ELF-1 (cell line): Measurements from ENCODE around the gene CFAP97.
"Not testable (repeated sequence)": the region's sequence is repeated elsewhere in the genome, so short reads cannot be mapped to it uniquely, and the experiment has no call there.

Source experiments
- DNase-seq: peaks from one replicate; pipeline ENCODE4 v3.0.0-alpha.2; 2016; ENCODE audit warnings: low read depth, low spot score

Gene CFAP97

DNA sequence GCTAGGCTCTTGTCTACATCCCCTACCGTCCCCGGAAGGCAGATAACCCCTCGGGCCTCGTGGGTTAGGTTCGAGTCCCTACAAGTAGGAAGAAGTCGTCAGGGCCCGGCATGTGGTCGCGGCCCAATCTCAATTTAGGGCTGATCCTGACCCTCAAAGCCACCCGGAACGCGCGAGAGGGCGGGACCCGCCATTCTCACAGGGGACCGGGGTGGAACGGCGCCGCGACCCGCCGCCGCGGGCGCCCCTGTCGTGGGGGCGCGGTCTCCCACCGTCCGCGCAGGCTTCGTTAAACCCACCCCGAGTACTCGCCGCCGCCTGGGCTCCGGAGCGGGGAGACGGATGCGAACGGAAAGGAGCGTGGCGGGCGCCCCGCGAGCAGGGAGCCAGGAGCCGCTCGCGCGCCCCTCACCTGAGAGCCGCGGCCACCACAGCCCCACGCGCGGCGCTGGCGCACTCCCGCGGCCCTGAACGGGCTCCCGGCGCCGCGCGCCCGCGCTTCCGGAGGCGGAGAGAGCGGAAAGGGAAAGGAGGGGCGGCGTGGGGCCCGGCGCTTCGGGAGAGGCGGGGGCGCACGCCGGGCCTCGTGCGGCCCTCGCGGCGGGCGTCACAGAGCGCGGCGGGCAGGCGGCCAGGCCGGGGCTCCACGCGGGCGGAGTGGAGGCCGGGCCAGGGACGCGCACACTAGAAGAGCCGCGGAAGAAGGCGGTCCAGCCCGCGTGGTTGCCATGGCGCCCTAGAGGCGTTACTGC, at the start of gene CFAP97:
Gene CFAP97 (minus strand): TSS at position 515 of the 752 bp plus-strand sequence. CDS start 12,804 bp downstream, outside the sequence.
- peak; percentile 56 for DNase-seq

DNA sequence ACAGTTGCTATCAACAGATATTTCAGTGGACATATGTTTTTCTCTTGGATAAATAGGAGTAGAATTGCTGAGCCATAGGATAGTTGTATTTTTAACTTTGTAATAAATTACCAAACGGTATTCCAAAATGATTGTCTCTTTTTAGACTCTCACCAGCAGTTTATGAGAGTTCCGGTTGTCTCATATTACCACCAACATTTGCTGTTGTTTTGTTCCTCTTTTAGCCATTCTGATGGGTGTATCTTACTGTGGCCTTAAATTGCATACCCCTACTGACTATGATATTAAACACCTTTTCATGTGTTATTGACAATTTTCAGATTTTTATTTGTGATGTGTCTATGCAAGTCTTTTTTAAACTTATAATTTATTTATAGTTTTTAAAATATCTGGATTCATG, 45.3 kb upstream of the CFAP97 start:
- DNase-seq = no peak

DNA sequence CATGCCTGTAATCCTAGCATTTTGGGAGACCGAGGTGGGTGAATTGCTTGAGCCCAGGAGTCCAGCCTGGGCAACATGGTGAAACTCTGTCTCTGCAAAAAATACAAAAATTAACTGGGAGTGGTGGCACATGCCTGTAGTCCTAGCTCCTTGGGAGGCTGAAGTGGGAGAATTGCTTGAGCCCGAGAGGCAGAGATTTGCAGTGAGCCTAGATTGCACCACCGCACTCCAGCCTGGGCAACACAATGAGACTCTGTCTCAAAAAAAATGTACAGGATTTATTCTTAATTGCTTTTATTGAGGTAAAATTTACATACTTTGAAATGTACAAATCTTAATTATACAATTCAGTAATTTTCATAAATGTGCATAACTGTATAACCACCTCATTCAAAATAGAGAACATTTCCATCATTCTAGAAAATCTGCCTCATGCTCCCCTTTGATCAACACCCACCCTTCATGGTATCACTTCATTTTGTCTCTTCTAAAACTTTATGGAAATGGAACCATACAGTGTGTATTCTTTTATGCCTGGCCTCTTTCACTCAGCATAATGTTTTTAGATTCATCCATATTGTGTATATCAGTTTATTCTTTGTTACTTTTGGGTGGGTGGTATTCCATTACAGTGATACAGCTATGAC, 44.7 kb upstream of the CFAP97 start:
- DNase-seq = no peak

DNA sequence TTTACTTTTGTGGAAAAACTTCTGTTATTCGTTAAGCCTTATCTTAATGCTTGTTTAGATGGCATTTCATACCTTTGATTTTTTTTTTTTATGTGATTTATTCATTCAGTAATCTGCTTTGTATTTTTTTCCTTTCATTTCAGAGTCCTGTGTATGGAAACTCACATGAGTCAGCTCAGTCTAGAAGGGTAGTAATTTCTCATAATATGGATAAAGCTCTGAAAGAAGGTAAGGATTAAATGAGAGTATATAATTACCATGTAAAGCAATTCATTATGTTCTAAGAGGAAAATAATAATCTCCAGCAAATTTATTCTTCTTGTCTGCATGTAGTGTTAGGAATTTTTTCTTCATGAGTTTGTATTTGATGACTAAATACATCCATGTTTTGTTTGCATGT, 43.4 kb upstream of the CFAP97 start:
- DNase-seq = no peak

DNA sequence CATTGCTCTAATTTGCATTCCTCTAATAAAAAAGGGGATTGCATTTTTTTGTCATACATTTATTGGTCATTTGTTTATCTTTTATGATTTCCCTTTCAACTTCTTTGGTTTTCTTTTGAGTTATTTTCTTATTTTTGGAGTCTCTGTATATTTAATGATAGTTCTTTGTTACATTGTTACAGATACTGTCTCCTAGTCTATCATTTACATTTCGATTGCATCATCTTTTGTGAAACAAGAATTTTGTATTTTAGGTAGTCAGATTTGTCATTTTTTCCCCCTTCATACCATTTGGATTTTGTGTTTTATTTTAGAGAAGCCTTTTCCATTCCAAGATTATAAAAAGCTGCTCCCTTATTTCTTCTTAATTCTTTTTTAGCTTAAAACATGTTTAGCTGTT, 42.7 kb upstream of the CFAP97 start:
- DNase-seq = no peak

DNA sequence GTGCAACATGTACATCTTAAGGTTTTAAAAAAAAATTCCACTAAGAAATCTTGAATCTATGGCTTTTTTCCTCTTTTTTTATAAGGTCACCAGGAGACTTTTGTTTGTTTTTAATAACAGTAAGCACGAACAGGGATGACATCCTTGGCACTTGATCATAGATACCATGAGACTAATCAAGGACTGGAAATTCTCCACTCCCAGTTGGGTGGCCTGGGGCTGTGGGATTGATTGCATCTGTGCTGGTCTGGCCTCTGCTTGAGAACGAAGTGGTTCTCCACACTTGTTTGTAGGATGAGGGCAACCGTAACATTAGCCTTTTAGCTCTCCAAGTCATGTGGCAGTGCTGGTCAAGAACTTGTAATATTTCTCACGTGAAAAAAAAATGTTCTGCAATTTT, 41.0 kb upstream of the CFAP97 start:
- peak; percentile 54 for DNase-seq

DNA sequence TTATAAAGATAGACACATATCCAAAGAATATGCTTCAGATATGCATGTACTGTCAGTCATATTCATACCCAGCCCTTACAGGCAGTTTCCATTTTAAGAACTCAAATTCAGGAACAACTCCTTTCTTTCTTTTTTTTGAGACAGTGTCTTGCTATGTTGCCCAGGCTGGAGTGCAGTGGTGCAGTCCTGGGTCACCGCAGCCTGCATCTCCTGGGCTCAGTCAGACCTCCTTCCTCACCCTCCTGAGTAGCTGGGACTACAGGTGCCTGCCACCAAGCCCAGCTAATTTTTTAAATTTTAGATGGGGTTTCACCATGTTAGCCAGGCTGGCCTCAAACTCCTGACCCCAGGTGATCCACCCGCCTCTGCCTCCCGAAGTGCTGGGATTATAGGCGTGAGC, 40.1 kb upstream of the CFAP97 start:
- no peak for DNase-seq

DNA sequence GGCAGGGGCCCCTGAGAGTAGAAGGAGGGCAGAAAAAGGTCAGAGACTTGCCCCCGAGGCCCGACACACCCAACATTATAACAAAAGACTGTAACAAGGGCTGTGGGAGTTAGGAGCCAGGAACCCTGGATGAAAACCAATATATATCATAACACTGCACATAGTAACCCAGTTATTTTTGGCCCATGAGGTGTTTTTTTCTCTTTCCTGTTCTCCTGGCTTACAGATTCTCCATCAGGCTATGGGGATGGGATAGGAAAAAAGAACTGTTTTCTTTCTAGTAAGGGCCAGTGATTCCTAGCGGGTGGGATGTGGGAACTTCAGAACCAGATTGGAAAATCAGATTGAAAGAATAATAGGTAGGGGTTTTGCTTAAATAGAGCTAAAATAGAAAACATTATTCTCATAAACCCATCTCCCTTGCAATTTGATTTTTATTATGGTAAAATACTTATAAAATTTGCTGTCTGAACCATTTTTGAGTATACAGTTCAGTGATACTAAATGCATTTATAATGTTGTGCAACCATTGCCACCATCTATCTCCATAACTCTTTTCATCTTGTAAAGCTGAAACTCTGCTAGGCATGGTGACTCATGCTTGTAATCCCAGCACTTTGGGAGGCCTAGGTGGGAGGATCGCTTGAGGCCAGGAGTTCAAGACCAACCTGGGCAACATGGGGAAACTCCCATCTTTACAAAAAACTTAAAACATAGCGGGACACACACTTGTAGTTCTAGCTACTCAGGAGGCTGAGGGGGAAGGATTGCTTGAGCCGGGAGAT, 39.1 kb upstream of the CFAP97 start:
- DNase-seq = no peak

DNA sequence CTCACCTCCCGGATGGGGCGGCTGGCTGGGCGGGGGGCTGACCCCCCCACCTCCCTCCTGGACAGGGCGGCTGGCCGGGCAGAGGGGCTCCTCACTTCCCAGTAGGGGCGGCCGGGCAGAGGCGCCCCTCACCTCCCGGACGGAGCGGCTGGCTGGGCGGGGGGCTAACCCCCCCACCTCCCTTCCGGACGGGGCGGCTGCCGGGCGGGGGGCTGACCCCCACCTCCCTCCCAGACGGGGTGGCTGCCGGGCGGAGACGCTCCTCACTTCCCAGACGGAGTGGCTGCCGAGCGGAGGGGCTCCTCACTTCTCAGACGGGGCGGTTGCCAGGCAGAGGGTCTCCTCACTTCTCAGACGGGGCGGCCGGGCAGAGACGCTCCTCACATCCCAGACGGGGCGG, 36.7 kb upstream of the CFAP97 start:
- DNase-seq = not testable (repeated sequence)

DNA sequence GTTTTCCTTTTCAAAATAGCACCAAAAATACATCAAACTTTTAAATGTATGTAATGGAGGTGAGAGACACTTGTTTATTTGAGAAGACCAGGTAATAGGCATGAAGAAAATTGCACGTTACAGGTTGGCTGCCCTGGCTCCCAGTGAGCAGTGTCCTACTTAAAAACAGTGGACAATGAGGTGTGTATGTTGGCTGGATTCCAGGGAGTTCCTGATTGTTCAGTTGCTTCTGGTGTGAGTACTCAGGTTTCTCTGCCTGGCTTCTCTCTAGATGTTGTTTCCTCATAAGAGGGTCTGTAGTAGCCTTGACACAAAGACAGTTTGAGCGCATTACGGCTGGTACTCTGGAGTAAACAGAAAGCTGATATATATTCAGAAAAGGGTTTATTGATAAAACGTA, 35.0 kb upstream of the CFAP97 start:
- no peak for DNase-seq

DNA sequence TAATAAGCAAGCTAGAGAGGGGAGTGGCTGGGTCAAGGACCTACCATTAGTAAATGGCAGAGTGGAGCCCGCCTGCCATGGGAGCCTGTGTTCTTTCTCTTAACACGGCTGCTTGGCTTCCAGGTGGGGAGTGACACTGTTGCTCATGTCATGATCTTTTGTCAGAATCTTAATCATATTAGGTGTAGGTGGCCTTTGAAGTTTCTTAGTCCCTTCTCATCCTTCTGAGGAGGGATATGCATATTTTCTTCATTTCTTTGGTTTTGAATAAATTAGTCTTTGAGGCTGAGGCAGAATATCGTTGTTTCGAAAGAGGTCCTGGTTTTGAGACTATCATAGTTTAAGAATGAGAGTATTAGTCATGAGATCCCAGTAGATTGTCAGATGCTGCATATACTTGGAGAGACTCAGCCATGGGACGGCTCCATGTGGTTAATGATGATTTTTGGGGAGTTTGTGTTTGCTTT, 34.4 kb upstream of the CFAP97 start:
- no peak for DNase-seq

DNA sequence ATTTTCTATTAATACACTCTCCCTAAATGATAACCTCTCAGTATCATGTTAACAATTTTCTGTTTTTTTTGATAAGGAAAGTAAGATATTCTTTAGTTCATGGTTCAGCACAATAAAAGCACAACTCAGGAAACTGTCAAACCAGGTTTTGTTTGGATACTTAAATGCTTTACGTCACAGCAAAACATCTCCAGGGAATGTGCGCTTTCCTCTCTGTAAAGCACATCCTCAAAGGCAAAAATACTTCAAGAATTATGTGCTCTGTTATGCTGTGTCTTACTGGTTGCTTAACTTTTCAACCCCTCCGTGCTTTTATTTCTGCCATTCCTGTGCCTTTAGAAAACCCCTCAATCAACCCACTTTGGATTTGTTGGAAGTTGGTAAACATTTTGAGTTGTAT, 33.4 kb upstream of the CFAP97 start:
- DNase-seq = no peak

DNA sequence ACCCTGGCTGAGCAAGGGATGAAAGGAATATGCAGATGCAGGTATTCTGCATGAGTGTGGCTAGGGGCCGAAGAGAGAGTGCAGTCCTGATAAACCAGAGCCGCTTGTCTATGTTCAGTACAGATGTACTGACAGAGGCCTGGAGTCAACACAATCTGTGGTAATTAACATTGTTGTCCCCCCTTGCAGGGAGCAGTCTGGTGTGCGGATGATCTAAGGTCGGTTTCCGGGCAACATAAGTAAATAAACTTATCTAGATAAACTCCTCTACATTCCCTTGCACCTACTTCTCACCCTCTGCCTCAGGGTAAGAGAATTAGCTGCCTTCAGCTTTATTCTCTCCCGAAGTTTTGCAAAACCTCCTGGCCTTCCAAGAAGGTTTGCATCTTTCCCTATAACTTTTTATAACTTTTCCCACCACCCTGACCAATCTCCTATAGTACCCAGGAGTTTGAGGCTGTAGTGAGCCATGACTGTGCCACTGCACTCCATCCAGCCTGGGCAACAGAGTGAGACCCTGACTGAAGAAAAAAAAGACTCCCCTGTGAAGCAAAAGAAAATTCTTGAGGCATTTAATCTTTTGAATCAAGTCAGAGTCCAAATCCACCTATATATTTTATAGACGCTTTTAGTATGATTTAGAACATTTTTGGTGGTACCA, 32.2 kb upstream of the CFAP97 start:
- DNase-seq = peak; percentile 85

DNA sequence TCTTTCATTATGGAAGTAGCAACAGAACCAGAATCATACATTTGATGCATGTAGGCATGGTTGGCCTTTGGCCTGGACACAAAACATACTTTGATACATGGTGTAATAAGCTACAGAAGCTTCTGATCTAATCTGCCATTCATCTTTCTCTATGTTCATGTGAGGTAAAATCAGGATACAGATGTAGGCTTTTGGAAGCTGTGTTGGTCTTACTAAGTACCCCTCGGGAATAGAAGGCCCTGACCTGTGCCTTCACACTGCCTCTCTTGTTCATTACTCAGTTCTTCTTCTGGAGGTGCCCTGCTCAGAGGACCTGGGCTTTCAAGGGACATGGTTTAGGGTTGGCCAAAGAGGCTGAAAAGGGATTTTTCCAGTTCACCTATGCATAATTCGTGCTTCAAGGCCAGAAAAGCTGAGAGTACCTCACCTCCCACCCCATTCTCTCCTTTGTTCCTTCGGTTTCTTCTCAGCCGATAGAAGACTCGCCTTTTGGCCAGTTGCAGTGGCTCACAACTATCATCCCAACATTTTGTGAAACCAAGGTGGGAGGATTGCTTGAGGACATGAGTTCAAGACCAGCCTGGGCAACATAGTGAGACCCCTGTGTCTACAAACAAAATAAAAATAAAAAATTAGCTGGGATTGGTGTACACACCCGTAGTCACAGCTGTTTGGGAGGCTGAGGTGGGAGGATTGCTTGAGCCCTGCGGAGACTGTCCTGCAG, 31.5 kb upstream of the CFAP97 start:
- DNase-seq = no peak

DNA sequence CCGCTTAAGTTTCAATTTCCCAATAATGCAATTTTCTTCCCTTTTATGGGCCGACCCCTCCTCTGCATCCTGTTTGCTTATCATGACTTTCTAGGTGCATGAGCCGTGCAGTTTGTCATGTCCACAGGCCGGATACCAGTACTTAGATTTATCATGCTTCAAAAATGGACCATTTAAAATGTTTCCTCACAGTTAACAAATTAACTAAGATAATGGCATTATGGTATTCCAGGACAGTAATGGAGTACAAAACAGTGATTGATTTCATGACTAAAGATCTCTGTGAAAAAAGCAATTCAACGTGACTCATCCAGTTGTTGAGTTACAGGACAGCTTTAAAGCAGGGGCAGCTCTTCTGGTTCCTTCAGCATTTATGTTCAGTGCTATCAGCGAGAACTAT, 28.6 kb upstream of the CFAP97 start:
- DNase-seq = no peak

DNA sequence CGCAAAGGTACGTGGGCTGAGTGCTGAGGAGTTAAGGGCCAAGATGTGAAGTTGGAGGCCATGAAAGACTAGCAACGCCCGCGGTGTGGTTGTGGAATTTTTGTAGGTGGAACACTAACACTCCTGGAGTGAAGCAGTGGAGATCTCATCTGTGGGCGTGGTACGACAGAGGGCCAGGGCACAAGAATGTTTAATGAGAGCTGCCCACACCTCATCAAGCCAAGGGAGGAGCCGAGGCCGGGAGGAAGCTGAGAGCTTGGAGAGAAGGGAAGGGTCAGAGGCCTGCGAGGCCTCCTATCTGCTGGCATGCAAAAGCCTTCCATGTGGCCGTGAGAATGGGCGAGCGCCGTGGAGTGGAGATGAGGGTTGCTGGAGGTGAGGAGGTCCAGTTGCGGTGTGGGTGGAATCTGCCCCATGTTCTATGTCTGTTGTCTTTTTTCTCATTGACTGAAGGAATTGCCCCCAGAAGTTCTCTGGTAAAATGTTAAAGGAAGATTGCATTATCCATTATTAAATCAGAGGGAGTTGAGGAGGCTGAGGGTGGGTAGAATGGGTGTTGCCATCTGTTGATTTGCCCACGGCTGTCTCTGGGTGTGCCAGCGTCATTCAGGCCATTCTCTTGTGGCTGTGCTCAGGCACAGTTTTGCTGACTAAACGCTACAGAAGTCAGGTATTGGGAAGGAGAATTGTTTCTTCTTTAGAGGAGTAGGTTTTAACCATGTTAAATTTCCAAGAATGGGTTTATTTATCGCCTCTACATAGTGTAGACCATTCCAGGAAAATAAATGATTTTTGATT, 25.4 kb upstream of the CFAP97 start:
- no peak for DNase-seq

DNA sequence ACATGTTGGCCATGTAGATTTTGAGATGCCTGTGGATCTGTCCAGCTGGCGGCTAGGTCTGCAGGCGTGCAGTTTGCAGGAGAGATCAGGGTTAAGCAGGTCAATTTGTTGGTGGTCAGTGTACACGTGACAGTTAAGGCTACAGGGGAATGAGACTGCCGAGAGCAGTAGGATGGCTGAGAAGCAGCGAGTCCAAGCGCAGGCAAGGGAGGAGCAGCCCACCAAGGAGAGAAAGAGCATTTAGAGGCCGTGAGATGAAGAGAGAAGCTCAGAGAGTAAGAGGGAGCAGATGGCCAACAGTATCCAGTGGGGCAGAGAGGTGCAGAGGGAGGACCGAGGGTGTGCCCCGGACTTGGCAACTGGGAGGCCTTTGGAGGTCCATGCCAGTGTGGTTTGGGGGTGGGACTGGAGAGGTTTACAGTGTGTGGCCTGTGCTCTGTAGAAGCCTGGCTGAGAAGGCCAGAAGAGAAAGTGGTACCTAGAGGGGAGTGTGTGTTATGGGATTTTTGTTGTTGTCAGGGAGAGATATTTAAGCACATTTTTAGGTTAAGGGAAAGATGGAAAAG, 24.0 kb upstream of the CFAP97 start:
- no peak for DNase-seq

DNA sequence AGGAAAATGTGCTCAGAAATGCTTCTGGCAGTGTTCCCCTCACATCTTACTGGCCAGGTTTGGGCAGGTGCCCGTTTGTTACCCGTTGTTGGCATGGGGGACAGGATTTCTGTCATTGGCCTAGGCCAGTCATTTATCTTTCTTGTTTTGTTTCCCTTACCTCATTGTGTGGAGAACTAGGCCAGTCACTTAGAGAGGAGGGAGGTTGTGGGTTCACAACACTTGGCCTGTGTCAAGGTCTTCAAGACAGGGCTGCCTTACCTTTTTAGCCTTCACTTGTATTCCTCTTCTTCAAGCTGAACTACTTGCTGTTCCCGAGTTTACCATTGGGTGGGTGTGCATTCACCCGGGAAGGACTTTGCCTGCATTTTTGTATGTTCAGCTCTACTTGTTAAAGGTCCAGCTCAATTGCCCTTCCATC, 23.3 kb upstream of the CFAP97 start:
- DNase-seq = no peak

DNA sequence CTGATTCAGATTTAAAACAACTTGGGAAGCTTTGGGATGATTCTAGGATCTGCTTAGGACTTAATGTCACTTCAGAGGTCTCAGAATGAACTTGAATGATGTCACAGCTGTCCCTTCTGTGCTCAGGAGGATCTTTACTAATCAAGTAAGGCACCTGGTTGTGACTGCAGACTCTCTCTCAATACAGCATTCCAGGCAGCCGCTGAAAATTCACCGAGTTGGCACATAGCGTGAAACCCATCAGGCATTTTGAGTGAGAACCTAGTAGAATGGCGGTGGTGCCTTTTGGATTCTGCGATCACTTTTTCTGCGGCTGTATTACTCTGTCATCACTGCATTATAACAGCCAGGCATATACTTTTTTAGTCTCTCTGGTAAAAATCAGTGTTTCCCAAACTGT, 22.1 kb upstream of the CFAP97 start:
- no peak for DNase-seq

DNA sequence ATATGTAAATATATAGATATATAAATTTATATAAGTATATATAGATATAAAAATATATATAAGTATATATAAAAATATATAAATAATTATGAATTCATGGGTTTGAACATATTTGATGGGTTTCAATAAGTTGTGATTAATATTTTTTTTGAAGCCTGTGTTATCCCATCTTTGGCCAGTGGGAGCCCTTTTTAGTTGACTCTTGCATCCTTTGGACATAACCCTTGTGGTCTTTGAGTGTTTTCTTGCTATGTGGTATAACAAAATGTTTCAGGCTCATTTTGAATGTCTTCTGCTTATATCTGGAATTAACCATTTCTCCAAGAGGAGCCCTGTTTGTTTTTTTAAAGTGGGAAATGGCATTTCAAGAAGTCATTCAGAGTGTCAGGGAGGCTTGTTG, 20.8 kb upstream of the CFAP97 start:
- DNase-seq = no peak
